Progenitor cell of endocrine pancreas (in vitro differentiated cells): ENCODE data around the gene POLQ. TPM values are rescaled to one million over a fixed set of nuclear protein-coding genes. Genes with fewer than 3 reads are reported as not detected.

Experiments used
- DNase-seq: peaks from one replicate; pipeline ENCODE4 v3.0.0; 2021; ENCODE audit warnings: low spot score; ENCODE audit not compliant: unreplicated experiment
- H3K27ac Mint-ChIP-seq: 2 replicates; pipeline ENCODE4 v1.8.0; 2021; ENCODE audit warnings: mild to moderate bottlenecking, moderate library complexity, mixed read lengths
- H3K27me3 Mint-ChIP-seq: 2 replicates; pipeline ENCODE4 v1.8.0; 2021; ENCODE audit warnings: mixed read lengths
- H3K36me3 Mint-ChIP-seq: 2 replicates; pipeline ENCODE4 v1.8.0; 2022; ENCODE audit warnings: mixed read lengths; ENCODE audit not compliant: insufficient read depth
- H3K4me1 Mint-ChIP-seq: 2 replicates; pipeline ENCODE4 v1.8.0; 2021; ENCODE audit warnings: low read depth, mixed read lengths
- H3K4me3 Mint-ChIP-seq: 2 replicates; pipeline ENCODE4 v1.8.0; 2021; ENCODE audit warnings: low read depth, mild to moderate bottlenecking, moderate library complexity, mixed read lengths
- H3K9me3 Mint-ChIP-seq: 2 replicates; pipeline ENCODE4 v1.8.0; 2021; ENCODE audit warnings: low read depth, mixed read lengths
- CTCF ChIP-seq: fragments of 200-600 bp; sonication (generic); IDR thresholded peaks from one replicate; pipeline ENCODE4 v1.5.0; 2021; ENCODE audit warnings: antibody characterized with exemption, mild to moderate bottlenecking; ENCODE audit not compliant: unreplicated experiment
- total RNA-seq: library from RNA; stranded (reverse); gene quantifications from 2 replicates; pipeline ENCODE4 v1.2.1, GENCODE V29; 2021

POLQ gene
- total RNA-seq, 1 donor from 2014 or later, result 9.9 TPM

- H3K27me3 Mint-ChIP-seq, result no peaks in the 10 kb centered on the region
- no peak for TF ChIP-seq CTCF
- H3K4me3 Mint-ChIP-seq, result no peak overlapping the region
- no peak overlapping the region for H3K27ac Mint-ChIP-seq
- H3K9me3 Mint-ChIP-seq, result no peaks in the 10 kb centered on the region
- H3K4me1 Mint-ChIP-seq, result no peaks in the 10 kb centered on the region
- no peaks in the 10 kb centered on the region for H3K36me3 Mint-ChIP-seq
- DNase-seq, result no peak
These were observed 62.5 kb downstream of the POLQ start for GRCh38 chr3:121483290-121483689.

GRCh38 chr3:121482660-121483059 lies 63.1 kb downstream of the POLQ start:
- Mint-ChIP-seq H3K27ac (no peak overlapping the region), H3K4me3 (no peak overlapping the region), H3K27me3 (no peaks in the 10 kb centered on the region), H3K36me3 (no peaks in the 10 kb centered on the region), H3K4me1 (no peaks in the 10 kb centered on the region), H3K9me3 (no peaks in the 10 kb centered on the region)
- no peak for DNase-seq
- TF ChIP-seq CTCF, result no peak

- Mint-ChIP-seq H3K4me3 (no peak overlapping the region), H3K4me1 (no peaks in the 10 kb centered on the region), H3K36me3 (no peaks in the 10 kb centered on the region), H3K27ac (no peak overlapping the region), H3K9me3 (no peaks in the 10 kb centered on the region), H3K27me3 (no peaks in the 10 kb centered on the region)
- no peak for DNase-seq
- TF ChIP-seq CTCF, result no peak
These were observed 64.5 kb downstream of the POLQ start for GRCh38 chr3:121481106-121481880.

GRCh38 chr3:121477589-121477988 lies 68.2 kb downstream of the POLQ start:
- Mint-ChIP-seq H3K27me3 (no peaks in the 10 kb centered on the region), H3K36me3 (no peaks in the 10 kb centered on the region)

GRCh38 chr3:121473001-121473400 lies 72.8 kb downstream of the POLQ start:
- no peaks in the 10 kb centered on the region for H3K27me3 Mint-ChIP-seq
- no peak for DNase-seq
- H3K36me3 Mint-ChIP-seq, result peaks cover 3% of the 10 kb centered on the region
- H3K9me3 Mint-ChIP-seq, result no peaks in the 10 kb centered on the region
- no peaks in the 10 kb centered on the region for H3K4me1 Mint-ChIP-seq
- H3K4me3 Mint-ChIP-seq, result no peak overlapping the region
- TF ChIP-seq CTCF, result no peak
- H3K27ac Mint-ChIP-seq, result no peak overlapping the region

More at GRCh38 chr3:121477589-121477988, 68.2 kb downstream of the POLQ start:
- no peaks in the 10 kb centered on the region for H3K9me3 Mint-ChIP-seq
- no peak overlapping the region for H3K27ac Mint-ChIP-seq
- no peaks in the 10 kb centered on the region for H3K4me1 Mint-ChIP-seq
- no peak overlapping the region for H3K4me3 Mint-ChIP-seq
- TF ChIP-seq CTCF, result no peak
- DNase-seq, result no peak
